Sigmoid colon (tissue), 4 donors: Measurements from ENCODE around the gene CCR7.

Experiments used
- CTCF ChIP-seq, 4 experiments: fragments of 450-650 bp in 3 of 4; fragments of 200-600 bp in 1 of 4; IDR thresholded peaks; one replicate each; pipeline ENCODE4 v1.5.1; 2016 to 2019; ENCODE audit warnings: antibody characterized with exemption in 4 of 4, mild to moderate bottlenecking in 3 of 4, moderate library complexity in 2 of 4
- EP300 ChIP-seq, 4 donors: sonication (generic); formaldehyde crosslinking; IDR thresholded peaks; one replicate each; pipeline ENCODE4 v1.6.1; 2017; ENCODE audit warnings: antibody characterized with exemption in 4 of 4
- POLR2A ChIP-seq, 2 donors: fragments of 450-650 bp; IDR thresholded peaks; one replicate each; pipeline ENCODE4 v1.6.1; 2016; ENCODE audit warnings: antibody characterized with exemption in 2 of 2, mild to moderate bottlenecking in 2 of 2, moderate library complexity in 2 of 2
- POLR2AphosphoS5 ChIP-seq, 4 donors: sonication (generic); formaldehyde crosslinking; IDR thresholded peaks; one replicate each; pipeline ENCODE4 v1.6.1; 2017; ENCODE audit warnings: antibody characterized with exemption in 4 of 4

DNA sequence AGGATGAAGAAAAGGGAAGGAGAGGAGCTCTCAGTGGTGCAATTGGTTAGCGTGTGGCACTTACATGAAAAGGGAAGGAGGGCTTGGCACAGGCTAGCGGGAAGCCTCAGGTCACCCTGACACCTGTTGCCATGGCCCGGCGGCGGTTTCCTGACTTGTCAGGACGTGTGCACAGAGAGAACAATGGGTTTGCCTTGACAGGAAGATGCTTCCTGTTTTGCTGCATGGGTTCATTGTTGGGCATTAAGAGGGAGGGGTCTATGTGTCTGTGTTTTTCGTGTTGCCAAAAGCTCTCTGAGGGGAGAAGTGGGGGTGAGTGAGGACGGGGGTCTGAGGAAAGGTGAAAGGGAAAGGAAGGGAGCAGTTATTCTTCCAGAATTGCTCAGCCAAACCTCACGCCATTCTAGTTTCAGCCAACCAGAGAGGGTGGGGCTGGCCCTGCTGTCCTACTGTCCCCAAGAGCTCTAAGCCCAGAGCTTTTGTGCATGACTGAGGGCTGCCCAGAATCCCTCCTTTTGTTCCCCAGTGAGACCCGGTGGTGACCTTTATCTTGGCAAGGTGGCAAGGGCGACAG lies 17.1 kb upstream of the CCR7 start:
- TF ChIP-seq POLR2A (IDR thresholded peaks at IDR 0.05) (no peak), CTCF (IDR thresholded peaks at IDR 0.05) (no peak), EP300 (IDR thresholded peaks at IDR 0.05) (no peak), POLR2AphosphoS5 (IDR thresholded peaks at IDR 0.05) (peak in 2 of 4 donors; percentile 15 to 23)
